ENCODE results near the gene ANO10. TPM values are rescaled to one million over a fixed set of nuclear protein-coding genes. Genes with fewer than 3 reads are reported as not detected.

Gene ANO10
- total RNA-seq, 4 donors from 2014 or later: 20.9 to 70.5 (median 48.0) TPM

DNA sequence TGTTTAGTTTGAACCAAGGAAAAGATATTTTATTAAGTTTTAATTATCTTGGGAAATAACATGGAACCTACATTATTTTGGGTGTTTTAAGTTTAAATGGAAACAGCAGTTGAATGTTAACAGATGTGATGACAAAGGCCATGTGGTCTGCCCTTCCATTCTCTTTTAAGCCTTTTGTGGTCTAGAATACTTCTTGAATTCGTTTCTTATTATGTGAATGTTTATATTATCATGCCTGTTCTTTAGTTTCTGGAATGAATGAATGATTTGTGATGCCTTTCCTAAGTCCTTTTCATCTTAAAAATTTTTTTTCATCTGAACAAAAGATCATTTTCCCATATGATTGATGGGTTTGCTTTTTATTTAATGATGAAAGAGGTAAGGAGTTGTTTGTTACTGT, 290.8 kb downstream of the ANO10 start:
- peaks cover 7 to 10% of the 10 kb centered on the region in 2 donors for H3K9me3 ChIP-seq
- H3K4me1 ChIP-seq: peaks cover 0 to 26% (median 16%) of the 10 kb centered on the region in 4 donors
- WGBS, 2 donors (ENCODE audit: low coverage in 1 of 2): 45 to 64% methylated on average over 1 of the region's 1 CpG
- DNase-seq: no peak
- TF ChIP-seq EP300 (IDR thresholded peaks at IDR 0.05; ENCODE audit: low read depth) (no peak), POLR2A (IDR thresholded peaks at IDR 0.05) (no peak), POLR2AphosphoS5 (IDR thresholded peaks at IDR 0.05) (no peak)
- TF ChIP-seq, protein P1, sequence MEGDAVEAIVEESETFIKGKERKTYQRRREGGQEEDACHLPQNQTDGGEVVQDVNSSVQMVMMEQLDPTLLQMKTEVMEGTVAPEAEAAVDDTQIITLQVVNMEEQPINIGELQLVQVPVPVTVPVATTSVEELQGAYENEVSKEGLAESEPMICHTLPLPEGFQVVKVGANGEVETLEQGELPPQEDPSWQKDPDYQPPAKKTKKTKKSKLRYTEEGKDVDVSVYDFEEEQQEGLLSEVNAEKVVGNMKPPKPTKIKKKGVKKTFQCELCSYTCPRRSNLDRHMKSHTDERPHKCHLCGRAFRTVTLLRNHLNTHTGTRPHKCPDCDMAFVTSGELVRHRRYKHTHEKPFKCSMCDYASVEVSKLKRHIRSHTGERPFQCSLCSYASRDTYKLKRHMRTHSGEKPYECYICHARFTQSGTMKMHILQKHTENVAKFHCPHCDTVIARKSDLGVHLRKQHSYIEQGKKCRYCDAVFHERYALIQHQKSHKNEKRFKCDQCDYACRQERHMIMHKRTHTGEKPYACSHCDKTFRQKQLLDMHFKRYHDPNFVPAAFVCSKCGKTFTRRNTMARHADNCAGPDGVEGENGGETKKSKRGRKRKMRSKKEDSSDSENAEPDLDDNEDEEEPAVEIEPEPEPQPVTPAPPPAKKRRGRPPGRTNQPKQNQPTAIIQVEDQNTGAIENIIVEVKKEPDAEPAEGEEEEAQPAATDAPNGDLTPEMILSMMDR (IDR thresholded peaks at IDR 0.05): no peak
- H3K27ac ChIP-seq: no peak overlapping the region
- no peak overlapping the region for H3K4me3 ChIP-seq
- in situ Hi-C loops (cut with MboI; ENCODE audit: low pct_ligation_motif_present in 1 of 4, low pct_unique_long_range_greater_than_20kb in 1 of 4, low sequenced_read_pairs in 3 of 4): no loop called here
- intact Hi-C loops (cut with DNase I; ENCODE audit: low total_unique reads): no loop called here
- no peaks in the 10 kb centered on the region for H3K27me3 ChIP-seq
- H3K36me3 ChIP-seq: peaks cover 0 to 24% (median 9%) of the 10 kb centered on the region in 4 donors

DNA sequence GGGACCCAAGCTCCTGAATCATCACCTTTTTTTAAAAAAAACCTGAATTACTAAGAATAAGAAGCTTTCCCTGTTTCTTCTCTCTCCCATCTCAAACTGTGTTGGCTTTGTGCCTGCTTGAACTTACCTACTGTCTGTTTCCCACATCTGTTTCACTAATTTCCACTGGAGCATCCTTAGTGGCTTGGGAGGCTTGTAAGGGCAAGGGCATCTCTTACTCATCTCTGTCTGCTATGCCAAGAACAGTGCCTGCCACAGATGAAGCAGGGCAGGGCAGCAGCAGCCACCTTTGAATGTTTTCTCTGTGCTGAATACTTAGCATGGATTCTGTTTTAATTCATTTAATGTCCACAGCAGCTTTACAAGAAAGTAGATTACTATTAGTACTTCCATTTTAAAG, 293.2 kb downstream of the ANO10 start:
- Histone ChIP-seq H3K27ac (no peak overlapping the region), H3K4me3 (no peak overlapping the region), H3K9me3 (no peaks in the 10 kb centered on the region), H3K36me3 (peaks cover 0 to under 1% (median 0%) of the 10 kb centered on the region in 4 donors), H3K4me1 (peaks cover 4 to 49% (median 18%) of the 10 kb centered on the region in 4 donors), H3K27me3 (no peaks in the 10 kb centered on the region)
- DNase-seq: no peak
- TF ChIP-seq POLR2A (IDR thresholded peaks at IDR 0.05) (no peak), POLR2AphosphoS5 (IDR thresholded peaks at IDR 0.05) (no peak), EP300 (IDR thresholded peaks at IDR 0.05; ENCODE audit: low read depth) (no peak)
- TF ChIP-seq, protein P1 (IDR thresholded peaks at IDR 0.05): no peak
- intact Hi-C loops (cut with DNase I; ENCODE audit: low total_unique reads) (no loop called here), in situ Hi-C loops (cut with MboI; ENCODE audit: low pct_ligation_motif_present in 1 of 4, low pct_unique_long_range_greater_than_20kb in 1 of 4, low sequenced_read_pairs in 3 of 4) (no loop called here)

DNA sequence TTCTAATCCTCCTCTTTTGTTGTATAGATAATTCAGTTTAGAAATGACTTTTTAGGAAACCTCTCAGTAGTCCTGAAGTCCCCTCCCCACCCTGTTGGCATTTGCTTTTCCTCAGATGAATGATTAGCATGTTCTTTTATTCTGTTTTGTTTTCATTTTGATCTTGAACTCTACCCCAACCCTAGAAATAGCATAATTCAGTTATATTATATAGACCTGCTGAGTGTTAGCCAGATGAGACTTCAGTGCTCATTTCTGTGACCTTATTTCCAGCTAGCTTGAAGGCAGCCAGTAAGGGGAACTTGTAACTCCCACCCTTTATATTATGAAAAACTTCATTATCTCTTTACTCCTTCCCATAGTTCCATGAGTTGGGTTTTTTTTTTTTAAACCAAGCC, 294.2 kb downstream of the ANO10 start:
- H3K9me3 ChIP-seq: no peaks in the 10 kb centered on the region
- H3K4me3 ChIP-seq: no peak overlapping the region
- in situ Hi-C loops (cut with MboI; ENCODE audit: low pct_ligation_motif_present in 1 of 4, low pct_unique_long_range_greater_than_20kb in 1 of 4, low sequenced_read_pairs in 3 of 4) (no loop called here), intact Hi-C loops (cut with DNase I; ENCODE audit: low total_unique reads) (no loop called here)
- H3K27ac ChIP-seq: peak overlapping the region; percentile 27 to 50 (median 38)
- TF ChIP-seq EP300 (IDR thresholded peaks at IDR 0.05; ENCODE audit: low read depth) (no peak), POLR2A (IDR thresholded peaks at IDR 0.05) (no peak), POLR2AphosphoS5 (IDR thresholded peaks at IDR 0.05) (no peak)
- TF ChIP-seq, protein P1 (IDR thresholded peaks at IDR 0.05): no peak
- H3K36me3 ChIP-seq: no peaks in the 10 kb centered on the region
- no peaks in the 10 kb centered on the region for H3K27me3 ChIP-seq
- peaks cover 4 to 49% (median 18%) of the 10 kb centered on the region in 4 donors for H3K4me1 ChIP-seq
- DNase-seq: no peak

DNA sequence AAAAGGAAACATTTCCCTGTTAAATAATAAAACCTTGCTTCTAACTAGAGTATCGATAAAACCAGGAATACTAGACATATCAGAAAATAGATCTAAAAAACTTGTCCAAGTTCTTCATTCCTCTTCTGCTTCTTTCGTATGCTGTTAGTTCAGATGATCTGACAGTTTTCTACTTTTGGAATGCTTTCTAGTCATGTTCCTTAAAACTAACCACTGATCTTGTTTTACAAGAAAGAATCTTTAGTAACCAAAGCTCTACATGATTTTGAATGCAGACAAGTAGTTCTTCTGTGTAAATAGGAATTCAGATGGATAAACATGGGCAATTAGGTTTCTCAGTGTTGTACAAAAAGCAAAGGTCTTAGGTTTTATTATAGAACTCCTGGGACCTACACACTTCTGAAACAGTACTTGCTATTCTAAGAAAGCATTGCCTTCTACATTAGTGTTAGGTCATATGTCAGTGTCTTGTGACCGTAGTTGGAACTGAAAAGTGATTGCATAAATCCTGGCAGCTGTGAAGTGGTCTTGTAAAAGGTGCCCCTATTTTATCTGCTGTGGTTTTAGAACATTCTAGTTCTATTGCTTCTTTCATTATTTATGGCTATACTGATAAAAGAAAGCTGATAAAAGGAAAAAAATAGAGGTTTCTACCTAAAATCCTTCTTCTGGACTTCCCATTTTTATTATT, 294.8 kb downstream of the ANO10 start:
- Histone ChIP-seq H3K27me3 (no peaks in the 10 kb centered on the region), H3K4me1 (peaks cover 4 to 49% (median 18%) of the 10 kb centered on the region in 4 donors), H3K9me3 (no peaks in the 10 kb centered on the region), H3K27ac (peak overlapping the region; percentile 27 to 50 (median 38)), H3K36me3 (no peaks in the 10 kb centered on the region), H3K4me3 (no peak overlapping the region)
- WGBS, 2 donors (ENCODE audit: low coverage in 1 of 2): 62 to 76% methylated on average over 2 to 3 of the region's 3 CpGs
- TF ChIP-seq, protein P1 (IDR thresholded peaks at IDR 0.05): no peak
- no peak for TF ChIP-seq EP300 (IDR thresholded peaks at IDR 0.05; ENCODE audit: low read depth)
- DNase-seq: no peak
- intact Hi-C loops (cut with DNase I; ENCODE audit: low total_unique reads): no loop called here
- in situ Hi-C loops (cut with MboI; ENCODE audit: low pct_ligation_motif_present in 1 of 4, low pct_unique_long_range_greater_than_20kb in 1 of 4, low sequenced_read_pairs in 3 of 4): no loop called here
